ENCODE measurements around the gene KCNT2.
A peak's percentile ranks its signal among the peaks of the same experiment; 100 is the strongest.

KCNT2 gene

DNA sequence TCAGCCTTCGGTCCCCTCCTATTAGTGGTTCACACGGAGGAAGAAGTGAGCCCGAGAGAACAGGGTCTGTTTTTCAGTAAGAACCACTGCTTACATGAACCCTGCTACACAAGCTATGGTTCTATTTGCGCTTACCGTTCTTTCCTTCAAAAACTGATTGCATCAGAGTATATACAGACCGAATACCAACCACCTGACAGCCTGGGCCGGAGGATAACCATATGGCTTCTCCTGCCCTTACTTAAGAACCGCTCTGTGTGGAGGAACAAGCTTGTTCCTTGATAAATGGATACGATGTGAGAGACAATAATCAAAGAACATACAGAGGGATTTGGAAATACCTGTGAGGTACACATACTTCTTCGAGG is 1.1 kb upstream of the KCNT2 start:
- H3K4me3 Mint-ChIP-seq, result no peak overlapping the region
- H3K9me3 Mint-ChIP-seq, result peaks cover 6 to 8% of the 10 kb centered on the region in 2 donors
- peaks cover 47% of the 10 kb centered on the region for H3K27me3 Mint-ChIP-seq
- H3K4me1 Mint-ChIP-seq, result peaks cover 8% of the 10 kb centered on the region
- H3K27ac Mint-ChIP-seq, result no peak overlapping the region
- no peak for DNase-seq
- no peak for ATAC-seq

DNA sequence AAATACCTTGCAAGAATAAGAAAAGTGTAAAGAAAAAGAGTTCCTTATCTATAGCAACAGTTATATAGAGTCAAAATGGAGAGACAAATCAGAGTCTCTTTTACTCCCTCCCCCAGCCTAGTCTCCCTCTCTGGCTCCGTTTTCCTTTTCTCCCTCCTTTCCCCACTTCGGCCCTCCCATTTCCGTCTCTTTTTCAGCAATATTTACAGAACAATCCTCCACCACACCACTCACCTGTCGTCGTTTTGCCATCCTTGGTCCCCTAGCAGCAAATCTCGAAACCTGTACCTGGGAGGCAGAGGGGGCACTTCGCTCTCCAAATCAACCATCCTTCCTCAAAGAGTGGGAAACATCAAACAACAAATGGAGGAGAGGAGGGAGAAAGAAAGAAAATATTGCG is 259 bp downstream of the KCNT2 start:
- no peak overlapping the region for H3K27ac Mint-ChIP-seq
- H3K27me3 Mint-ChIP-seq, result peaks cover 47% of the 10 kb centered on the region
- peaks cover 8% of the 10 kb centered on the region for H3K4me1 Mint-ChIP-seq
- peaks cover 5 to 6% of the 10 kb centered on the region in 2 donors for H3K9me3 Mint-ChIP-seq
- no peak for DNase-seq
- no peak for ATAC-seq
- H3K4me3 Mint-ChIP-seq, result peak overlapping the region; percentile 1 to 44

DNA sequence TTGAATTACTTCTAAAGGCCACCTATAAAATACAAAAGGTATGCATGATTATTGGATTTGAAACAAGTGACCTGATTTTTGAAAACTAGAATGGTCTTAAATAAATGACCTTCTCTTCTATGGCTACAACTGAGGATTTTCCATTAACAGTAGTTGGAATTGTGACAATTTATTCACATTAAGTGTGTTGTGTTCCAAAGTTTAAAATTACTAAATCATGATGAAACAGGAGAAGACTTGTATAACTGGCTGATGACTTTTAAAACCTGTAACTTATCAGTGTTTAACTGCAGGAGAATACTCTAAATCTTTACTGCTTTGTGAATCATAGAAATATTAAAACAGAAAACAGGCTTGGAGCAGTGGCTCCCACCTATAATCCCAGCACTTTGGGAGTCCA is 4.6 kb downstream of the KCNT2 start:
- ATAC-seq, result no peak
- Mint-ChIP-seq H3K4me3 (no peak overlapping the region), H3K9me3 (no peaks in the 10 kb centered on the region), H3K27ac (no peak overlapping the region), H3K27me3 (peaks cover 28% of the 10 kb centered on the region), H3K4me1 (peaks cover 8% of the 10 kb centered on the region)
- no peak for DNase-seq

DNA sequence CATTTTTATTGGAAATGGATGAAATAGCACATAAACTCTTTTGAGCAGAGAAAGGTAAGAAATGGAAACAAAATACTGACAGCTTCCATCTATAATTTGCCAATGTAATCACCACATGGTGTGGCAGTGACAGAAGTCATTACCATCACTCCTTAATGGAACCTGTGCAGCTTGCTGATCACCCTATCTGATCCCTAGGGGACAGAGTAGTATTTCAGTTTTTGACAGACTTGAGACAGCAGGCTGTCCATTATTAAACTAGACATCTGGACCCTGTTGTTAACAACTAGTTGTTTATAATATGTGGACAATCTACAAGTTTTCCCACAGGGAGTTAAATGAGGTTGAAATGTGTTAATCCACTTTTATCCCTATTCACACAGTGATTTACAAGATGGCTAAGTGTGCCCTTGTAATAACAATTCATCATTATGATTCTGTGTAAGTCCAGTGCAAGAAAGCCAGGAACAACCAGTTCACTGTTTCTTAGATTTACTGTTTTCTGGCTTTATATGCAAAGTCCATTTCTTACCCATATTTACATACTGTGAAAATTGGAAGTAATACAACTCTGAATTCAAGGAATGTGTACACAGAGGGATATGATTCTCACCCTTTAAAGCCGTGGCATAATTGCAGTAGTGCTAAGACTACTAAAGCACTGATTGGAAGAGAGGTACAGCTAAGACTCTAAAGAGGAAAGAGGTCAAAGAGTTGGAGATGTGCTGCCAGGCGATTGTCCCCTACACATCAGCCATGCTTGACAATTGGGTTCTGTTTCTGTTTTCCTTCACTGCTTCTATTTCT is 9.1 kb downstream of the KCNT2 start:
- ATAC-seq (no peak), DNase-seq (no peak)
- H3K4me3 Mint-ChIP-seq, result no peak overlapping the region
- no peaks in the 10 kb centered on the region for H3K27me3 Mint-ChIP-seq
- H3K4me1 Mint-ChIP-seq, result no peaks in the 10 kb centered on the region
- no peaks in the 10 kb centered on the region for H3K9me3 Mint-ChIP-seq
- no peak overlapping the region for H3K27ac Mint-ChIP-seq

DNA sequence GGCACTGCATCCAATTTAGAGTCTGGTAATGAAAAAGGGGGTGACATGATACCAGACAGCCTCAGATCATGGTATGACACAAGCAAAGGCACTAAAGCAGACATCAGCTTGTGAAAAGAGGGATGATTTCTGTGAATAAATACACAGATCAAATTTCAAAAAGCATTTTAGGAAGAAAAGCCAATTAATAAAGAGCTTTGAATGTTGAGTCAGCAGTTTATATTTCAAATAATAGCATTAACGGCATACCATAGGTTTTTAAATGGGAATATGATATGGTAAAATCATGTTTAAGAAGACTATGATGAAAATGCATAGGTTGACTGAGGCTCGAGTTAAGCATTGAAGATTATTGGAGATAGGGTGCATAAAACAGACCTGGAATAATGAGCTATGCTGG is 13.5 kb downstream of the KCNT2 start:
- Mint-ChIP-seq H3K4me3 (no peak overlapping the region), H3K27ac (no peak overlapping the region), H3K27me3 (no peaks in the 10 kb centered on the region), H3K9me3 (no peaks in the 10 kb centered on the region), H3K4me1 (no peaks in the 10 kb centered on the region)
- ATAC-seq (no peak), DNase-seq (no peak)

DNA sequence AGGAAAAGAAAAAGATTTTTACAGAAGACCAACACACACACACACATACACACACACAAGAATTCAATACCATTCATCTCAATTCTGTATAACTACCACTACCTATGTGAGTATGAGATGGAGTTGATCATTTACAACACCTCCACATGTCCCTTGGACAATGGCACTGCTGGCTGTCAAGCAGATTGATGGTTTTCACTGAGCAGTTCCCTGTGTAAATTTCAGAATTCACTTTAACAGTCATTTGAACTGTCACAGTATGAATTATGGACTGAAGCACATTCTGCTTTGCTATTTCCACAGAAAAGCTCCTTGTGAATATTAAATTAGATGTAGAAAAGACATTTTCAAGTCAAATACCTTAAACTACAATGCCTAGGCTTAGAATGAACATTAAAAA is 14.3 kb downstream of the KCNT2 start:
- Mint-ChIP-seq H3K9me3 (no peaks in the 10 kb centered on the region), H3K27ac (no peak overlapping the region), H3K4me1 (no peaks in the 10 kb centered on the region), H3K4me3 (no peak overlapping the region), H3K27me3 (no peaks in the 10 kb centered on the region)
- DNase-seq (no peak), ATAC-seq (no peak)

DNA sequence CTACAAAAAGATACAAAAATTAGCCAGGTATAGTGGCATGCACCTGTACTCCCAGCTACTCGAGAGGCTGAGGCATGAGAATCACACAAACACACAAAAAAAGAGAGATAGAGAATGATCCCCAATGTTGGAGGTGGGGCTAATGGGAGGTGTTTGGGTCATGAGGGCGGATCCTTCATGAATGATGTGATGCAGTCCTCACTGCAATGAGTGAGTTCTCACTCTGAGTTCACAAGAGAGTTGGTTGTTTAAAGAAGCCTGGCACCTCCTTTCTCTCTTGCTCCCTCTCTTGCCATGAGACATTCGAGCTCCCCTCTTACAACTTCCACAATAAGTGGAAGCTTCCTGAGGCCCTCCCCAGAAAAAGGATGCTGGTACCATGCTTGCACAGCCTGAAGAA is 17.3 kb downstream of the KCNT2 start:
- ATAC-seq, result no peak
- H3K9me3 Mint-ChIP-seq, result no peaks in the 10 kb centered on the region
- H3K27ac Mint-ChIP-seq, result no peak overlapping the region
- no peak overlapping the region for H3K4me3 Mint-ChIP-seq
- DNase-seq, result no peak
- H3K27me3 Mint-ChIP-seq, result no peaks in the 10 kb centered on the region
- H3K4me1 Mint-ChIP-seq, result no peaks in the 10 kb centered on the region

DNA sequence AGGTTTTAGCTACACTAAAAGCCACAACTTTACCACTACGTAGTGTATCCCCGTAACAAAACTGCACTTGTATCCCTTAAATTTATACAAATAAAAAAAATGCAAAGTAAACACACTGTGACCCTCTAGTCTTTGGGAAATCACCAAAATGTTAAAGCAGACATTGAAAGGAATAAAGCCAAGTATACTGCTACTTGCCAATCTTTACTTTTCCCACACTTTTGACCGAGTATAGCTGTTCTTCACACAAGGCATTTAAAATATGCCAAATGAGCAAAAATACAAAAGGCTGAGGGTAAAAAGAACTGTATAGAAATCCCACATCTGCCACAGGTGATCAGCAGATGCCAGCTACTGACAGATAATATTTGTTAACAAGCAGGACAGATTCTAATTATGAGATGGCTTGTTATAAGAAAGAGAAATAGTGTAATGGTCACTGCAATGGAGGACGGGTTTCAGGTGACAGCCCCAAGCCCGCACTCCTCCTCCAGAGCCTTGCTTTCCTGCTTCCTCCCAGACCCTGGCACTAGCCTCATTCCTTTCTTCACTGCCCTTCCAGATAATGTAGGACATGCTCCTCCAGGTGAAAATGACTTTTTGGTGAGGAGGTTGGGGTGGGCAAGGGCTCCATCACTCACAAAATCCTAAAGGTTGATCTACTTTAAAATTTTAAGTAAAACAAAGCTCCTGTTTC is 18.1 kb downstream of the KCNT2 start:
- ATAC-seq (no peak), DNase-seq (no peak)
- H3K9me3 Mint-ChIP-seq, result no peaks in the 10 kb centered on the region
- no peak overlapping the region for H3K27ac Mint-ChIP-seq
- no peak overlapping the region for H3K4me3 Mint-ChIP-seq
- no peaks in the 10 kb centered on the region for H3K27me3 Mint-ChIP-seq
- no peaks in the 10 kb centered on the region for H3K4me1 Mint-ChIP-seq

DNA sequence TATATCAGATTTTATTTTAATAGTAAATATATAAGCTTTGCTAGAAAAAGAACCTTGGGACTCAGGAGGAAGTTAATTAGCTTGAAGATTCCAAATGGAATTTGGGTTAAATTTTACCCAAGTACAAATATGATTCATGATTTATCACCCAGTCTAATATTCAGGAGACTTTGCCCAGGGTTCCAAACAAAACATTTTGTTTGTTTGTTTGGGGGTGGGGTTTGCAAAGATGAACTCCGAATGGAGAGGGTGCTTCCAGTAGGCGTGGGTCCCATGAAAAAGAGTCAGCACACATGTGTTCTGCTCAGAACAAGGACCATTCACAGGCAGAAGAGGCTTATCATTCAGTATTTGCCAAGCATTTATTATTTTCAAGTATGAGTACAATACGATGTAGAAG is 23.5 kb downstream of the KCNT2 start:
- ATAC-seq (no peak), DNase-seq (no peak)
- no peak overlapping the region for H3K27ac Mint-ChIP-seq
- H3K4me1 Mint-ChIP-seq, result no peaks in the 10 kb centered on the region
- H3K4me3 Mint-ChIP-seq, result no peak overlapping the region
- no peaks in the 10 kb centered on the region for H3K9me3 Mint-ChIP-seq
- H3K27me3 Mint-ChIP-seq, result no peaks in the 10 kb centered on the region

DNA sequence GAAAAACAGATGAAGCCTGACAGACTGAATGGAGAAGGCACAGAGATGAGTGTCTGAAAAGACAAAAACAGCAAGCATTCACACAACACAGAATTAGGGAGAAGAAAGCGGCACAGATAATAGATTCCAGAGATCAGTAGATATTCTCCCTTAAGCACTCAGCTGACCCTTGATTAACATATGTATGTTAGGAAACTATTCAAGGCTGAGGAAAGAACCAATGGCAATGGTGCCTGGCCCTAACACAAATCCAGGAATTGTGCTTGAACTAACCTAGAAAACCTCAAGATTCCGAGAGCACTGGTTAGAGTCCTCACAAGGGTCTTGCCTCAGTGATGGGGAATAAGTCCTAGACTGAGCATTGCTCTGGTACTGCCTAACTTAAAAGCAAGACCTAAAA is 30.9 kb downstream of the KCNT2 start:
- DNase-seq (no peak), ATAC-seq (no peak)
- no peaks in the 10 kb centered on the region for H3K27me3 Mint-ChIP-seq
- no peak overlapping the region for H3K4me3 Mint-ChIP-seq
- no peak overlapping the region for H3K27ac Mint-ChIP-seq
- H3K9me3 Mint-ChIP-seq, result peaks cover 0 to 3% of the 10 kb centered on the region in 2 donors
- no peaks in the 10 kb centered on the region for H3K4me1 Mint-ChIP-seq

DNA sequence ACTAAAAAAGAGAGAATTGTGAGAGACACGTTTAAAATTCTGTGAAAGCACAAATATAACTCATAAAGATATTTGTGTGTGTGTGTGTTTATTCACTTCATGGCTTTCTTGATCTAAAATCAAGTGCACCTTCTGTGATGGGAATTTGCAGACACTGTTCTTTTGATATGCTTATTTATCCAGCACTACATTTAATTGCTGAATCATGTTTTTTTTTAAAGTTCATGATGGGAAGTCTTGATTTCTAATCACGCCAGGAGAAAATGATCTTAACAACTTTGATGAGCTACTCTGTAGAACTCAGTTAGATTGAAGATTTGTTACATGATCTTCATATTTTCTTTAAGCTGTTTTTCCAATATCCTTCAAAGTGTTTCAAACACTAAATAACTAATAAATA is 35.0 kb downstream of the KCNT2 start:
- H3K27me3 Mint-ChIP-seq, result no peaks in the 10 kb centered on the region
- no peak overlapping the region for H3K4me3 Mint-ChIP-seq
- H3K9me3 Mint-ChIP-seq, result peaks cover 0 to 3% of the 10 kb centered on the region in 2 donors
- ATAC-seq (no peak), DNase-seq (no peak)
- no peaks in the 10 kb centered on the region for H3K4me1 Mint-ChIP-seq
- no peak overlapping the region for H3K27ac Mint-ChIP-seq

DNA sequence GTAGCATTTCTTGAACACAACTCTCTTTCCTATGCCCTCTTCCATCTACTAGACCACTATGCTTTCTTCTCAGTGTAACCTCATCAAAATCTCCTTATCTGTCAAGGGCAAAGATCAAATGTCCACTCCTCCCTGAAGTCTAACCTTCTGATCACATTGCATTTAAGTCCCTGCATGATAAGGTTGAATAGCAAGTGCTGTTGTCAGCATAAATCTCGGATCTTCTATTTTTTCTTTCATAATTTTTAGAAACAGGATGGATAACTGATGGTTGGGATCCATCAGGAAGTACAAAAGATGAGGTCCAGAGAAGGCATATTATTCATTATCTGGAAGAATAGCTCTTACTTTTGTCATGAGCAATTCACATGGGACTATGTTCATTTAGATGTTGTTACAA is 41.0 kb downstream of the KCNT2 start:
- DNase-seq (no peak), ATAC-seq (no peak)
- Mint-ChIP-seq H3K27ac (no peak overlapping the region), H3K4me1 (no peaks in the 10 kb centered on the region), H3K4me3 (no peak overlapping the region), H3K9me3 (peaks cover 2 to 9% of the 10 kb centered on the region in 2 donors), H3K27me3 (no peaks in the 10 kb centered on the region)

DNA sequence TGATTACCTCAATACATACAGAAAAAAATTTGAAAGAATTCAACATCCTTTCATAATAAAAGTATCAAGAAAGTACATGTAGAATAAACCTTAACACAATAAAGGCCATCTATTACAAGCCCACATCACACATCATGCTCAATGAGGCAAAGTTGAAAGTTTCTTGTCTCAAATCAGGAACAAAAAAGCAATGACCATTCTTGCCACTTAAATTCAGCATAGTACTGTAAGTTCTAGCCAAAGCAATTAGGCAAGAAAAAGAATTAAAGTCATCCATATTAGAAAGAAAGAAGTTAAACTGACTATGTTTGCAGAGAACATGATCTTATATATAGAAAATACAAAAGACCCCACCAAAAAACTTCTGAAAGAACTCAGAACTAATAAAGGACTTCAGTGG is 44.5 kb downstream of the KCNT2 start:
- H3K9me3 Mint-ChIP-seq, result peaks cover 9 to 14% of the 10 kb centered on the region in 2 donors
- DNase-seq (no peak), ATAC-seq (no peak)
- no peaks in the 10 kb centered on the region for H3K4me1 Mint-ChIP-seq
- no peaks in the 10 kb centered on the region for H3K27me3 Mint-ChIP-seq
- no peak overlapping the region for H3K27ac Mint-ChIP-seq
- H3K4me3 Mint-ChIP-seq, result no peak overlapping the region

DNA sequence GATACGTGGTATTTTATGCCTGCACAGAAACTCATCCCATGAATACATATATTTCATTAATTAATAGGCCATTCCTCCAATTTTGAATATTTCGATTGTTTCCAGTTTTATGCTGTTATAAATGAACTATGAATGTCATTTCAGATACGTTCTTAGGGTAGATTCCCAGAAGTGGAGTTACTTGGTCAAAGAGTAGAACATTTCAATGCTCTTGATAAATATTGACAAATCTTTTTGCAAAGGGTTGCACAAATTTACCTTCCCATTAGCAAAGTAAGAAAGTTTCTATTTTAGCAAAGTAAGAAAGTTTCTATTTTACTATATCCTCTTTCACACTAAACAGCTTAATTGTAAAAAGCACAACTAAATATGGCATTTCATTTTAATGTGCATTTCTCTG is 48.9 kb downstream of the KCNT2 start:
- Mint-ChIP-seq H3K4me3 (no peak overlapping the region), H3K4me1 (no peaks in the 10 kb centered on the region), H3K9me3 (peaks cover 2 to 24% of the 10 kb centered on the region in 2 donors), H3K27ac (no peak overlapping the region), H3K27me3 (no peaks in the 10 kb centered on the region)
- ATAC-seq (no peak), DNase-seq (no peak)

DNA sequence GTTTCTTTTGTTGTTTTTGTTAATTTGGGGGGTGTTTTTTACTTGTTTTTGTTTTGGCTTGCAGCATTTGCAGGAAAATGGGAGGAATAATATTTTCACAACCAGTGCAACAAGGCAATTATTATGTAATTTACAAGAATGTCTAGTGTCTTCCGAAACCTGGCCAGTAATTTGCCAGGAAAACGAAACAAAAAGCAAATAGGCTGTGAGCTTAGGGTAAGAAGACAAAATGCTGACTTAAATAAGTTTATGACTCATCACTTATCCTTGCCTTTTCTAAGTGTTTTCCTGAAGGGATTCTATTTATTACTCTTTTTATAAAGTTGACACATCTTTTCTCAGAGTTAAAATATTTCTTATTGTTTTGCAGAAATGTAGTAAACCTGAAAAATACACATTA is 49.8 kb downstream of the KCNT2 start:
- Mint-ChIP-seq H3K9me3 (peaks cover 0 to 32% of the 10 kb centered on the region in 2 donors), H3K4me1 (no peaks in the 10 kb centered on the region), H3K4me3 (no peak overlapping the region), H3K27ac (no peak overlapping the region), H3K27me3 (no peaks in the 10 kb centered on the region)
- ATAC-seq (no peak), DNase-seq (no peak)

DNA sequence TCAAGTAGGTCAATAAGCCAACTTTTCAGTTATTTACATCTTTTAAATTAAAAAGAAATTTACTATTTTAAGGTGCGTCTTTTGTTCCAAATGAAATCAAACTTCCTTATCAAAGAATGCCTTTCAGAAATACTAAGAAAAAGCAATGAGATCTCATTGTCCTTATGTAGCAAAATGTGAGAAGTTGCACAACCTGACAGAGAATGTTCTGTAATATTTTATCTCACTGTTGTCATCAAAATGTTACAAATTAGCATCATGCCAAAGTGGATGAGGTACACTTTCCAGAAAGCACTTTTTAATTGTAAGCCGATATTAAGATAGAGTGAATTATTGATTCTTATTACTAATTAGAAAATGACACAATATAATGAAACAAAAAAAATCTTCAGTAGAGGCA is 50.4 kb downstream of the KCNT2 start:
- Mint-ChIP-seq H3K9me3 (peaks cover 0 to 38% of the 10 kb centered on the region in 2 donors), H3K4me1 (no peaks in the 10 kb centered on the region), H3K27ac (no peak overlapping the region), H3K27me3 (no peaks in the 10 kb centered on the region), H3K4me3 (no peak overlapping the region)
- ATAC-seq, result no peak
- no peak for DNase-seq

DNA sequence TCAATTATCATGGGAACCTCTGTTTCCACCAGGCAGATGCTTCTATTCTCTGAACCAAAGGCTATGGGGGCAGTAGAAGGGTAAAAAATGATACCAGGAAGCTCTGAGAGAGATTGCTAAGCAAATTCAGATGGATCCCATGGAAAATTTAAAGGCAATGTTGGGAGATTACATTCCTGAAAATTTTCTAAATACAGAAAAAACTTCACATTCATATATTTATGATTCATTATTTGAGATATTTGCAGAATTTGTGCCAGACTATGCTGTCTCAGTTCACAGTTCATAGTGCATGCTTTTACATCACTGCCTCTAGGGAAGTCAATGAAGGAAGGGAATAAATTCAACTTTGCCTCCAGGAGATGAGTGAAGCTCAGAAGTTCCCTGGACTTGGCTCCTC is 57.5 kb downstream of the KCNT2 start:
- H3K9me3 Mint-ChIP-seq, result peaks cover 0 to 26% of the 10 kb centered on the region in 2 donors
- no peaks in the 10 kb centered on the region for H3K4me1 Mint-ChIP-seq
- DNase-seq (no peak), ATAC-seq (no peak)
- no peak overlapping the region for H3K27ac Mint-ChIP-seq
- no peak overlapping the region for H3K4me3 Mint-ChIP-seq
- H3K27me3 Mint-ChIP-seq, result no peaks in the 10 kb centered on the region
